Prostate gland (tissue), 2 donors: ENCODE measurements around the gene HOXB7.

Experiments
- CTCF ChIP-seq, 4 experiments: fragments of 200-600 bp in 2 of 4; fragments of 450-650 bp in 2 of 4; sonication (generic) in 2 of 4; IDR thresholded peaks; 1 replicate in 3 of 4; 2 replicates in 1 of 4; pipeline ENCODE4 v1.5.1; 2016 to 2019; ENCODE audit warnings: antibody characterized with exemption in 4 of 4, mild to moderate bottlenecking in 2 of 4, moderate library complexity in 2 of 4
- POLR2A ChIP-seq: fragments of 450-650 bp; IDR thresholded peaks from one replicate; pipeline ENCODE4 v1.6.1; 2016; ENCODE audit warnings: antibody characterized with exemption, mild to moderate bottlenecking
- POLR2AphosphoS5 ChIP-seq: sonication (generic); formaldehyde crosslinking; IDR thresholded peaks from one replicate; pipeline ENCODE4 v1.6.1; 2017; ENCODE audit warnings: antibody characterized with exemption

GRCh38 chr17:48571024-48571818 is 39.6 kb downstream of the HOXB7 start:
- TF ChIP-seq CTCF (IDR thresholded peaks at IDR 0.05), result no peak
- TF ChIP-seq POLR2AphosphoS5, result no peak
- no peak for TF ChIP-seq POLR2A
